NCI-H524 (cell line): Measurements from ENCODE around the gene VPS52.

Source experiments
- DNase-seq, 2 experiments: peaks; one replicate each; lab custom pipeline; 2025; lab: John Stamatoyannopoulos, UW

Gene VPS52, protein sequence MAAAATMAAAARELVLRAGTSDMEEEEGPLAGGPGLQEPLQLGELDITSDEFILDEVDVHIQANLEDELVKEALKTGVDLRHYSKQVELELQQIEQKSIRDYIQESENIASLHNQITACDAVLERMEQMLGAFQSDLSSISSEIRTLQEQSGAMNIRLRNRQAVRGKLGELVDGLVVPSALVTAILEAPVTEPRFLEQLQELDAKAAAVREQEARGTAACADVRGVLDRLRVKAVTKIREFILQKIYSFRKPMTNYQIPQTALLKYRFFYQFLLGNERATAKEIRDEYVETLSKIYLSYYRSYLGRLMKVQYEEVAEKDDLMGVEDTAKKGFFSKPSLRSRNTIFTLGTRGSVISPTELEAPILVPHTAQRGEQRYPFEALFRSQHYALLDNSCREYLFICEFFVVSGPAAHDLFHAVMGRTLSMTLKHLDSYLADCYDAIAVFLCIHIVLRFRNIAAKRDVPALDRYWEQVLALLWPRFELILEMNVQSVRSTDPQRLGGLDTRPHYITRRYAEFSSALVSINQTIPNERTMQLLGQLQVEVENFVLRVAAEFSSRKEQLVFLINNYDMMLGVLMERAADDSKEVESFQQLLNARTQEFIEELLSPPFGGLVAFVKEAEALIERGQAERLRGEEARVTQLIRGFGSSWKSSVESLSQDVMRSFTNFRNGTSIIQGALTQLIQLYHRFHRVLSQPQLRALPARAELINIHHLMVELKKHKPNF

DNA sequence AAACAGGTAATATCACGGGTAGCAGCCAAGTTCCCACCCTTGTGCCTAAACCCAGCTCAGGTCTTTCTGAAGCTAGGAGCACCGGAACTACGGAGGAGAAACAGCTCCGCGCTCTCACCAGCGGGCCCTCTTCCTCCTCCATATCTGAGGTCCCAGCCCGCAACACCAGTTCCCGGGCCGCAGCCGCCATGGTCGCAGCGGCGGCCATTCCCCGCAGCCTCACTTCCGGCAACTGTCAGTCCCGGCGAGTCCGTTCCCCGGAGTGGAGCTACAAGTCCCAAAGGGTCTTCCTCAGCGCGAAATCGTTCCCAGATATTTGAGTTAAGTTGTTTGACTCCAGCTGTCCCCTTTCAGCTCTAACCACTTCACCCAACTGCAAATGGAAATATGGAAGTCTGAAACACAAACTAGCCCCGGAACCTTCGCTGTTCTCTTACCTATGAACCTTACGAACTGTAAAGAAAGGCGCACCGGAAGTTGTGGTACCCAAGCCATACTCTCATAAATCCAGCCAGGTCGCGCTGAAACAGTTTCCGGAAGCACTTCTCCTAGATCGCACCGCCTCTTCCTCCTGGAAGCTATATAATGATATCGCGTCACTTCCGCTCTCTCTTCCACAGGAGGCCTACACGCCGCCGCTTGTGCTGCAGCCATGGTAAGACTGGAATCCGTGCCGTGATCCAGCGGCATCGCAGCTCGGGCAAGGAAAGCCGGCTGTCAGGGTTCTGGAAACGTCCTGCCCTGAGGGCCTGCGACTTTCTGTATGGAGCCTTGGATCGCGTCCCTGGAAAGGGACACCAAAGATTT lies at the start of gene VPS52, which contains the start of gene RPS18:
VPS52 (minus strand) TSS at position 409 of the 807 bp plus-strand sequence; CDS start at position 208, 201 bp downstream.
RPS18 (plus strand) TSS at position 608 of the 807 bp plus-strand sequence; CDS start at position 653, 45 bp downstream.
- DNase-seq, result peak; percentile 95 to 98

- no peak for DNase-seq
Measured at GRCh38 chr6:33321227-33321626, 49.6 kb upstream of the VPS52 start.

GRCh38 chr6:33320315-33321181 lies 48.9 kb upstream of the VPS52 start:
- no peak for DNase-seq

DNA sequence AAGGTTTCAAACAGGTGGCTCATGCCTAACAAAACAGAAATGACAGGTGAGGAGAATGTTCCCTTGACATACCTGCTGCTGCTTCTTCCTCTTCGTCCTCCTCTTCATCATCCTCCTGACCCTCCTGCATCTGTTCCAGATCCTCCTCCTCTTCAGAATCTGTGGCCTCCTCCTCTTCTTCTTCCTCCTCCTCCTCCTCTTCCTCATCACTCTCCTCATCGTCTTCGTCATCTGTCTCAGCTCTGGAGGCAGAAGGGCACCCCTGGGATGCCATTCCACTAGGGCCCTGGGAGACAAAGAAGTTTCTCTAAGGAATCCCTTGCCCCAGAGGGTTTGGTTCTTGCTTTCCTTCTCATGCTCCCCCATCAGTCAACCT lies 48.3 kb upstream of the VPS52 start:
- no peak for DNase-seq

DNA sequence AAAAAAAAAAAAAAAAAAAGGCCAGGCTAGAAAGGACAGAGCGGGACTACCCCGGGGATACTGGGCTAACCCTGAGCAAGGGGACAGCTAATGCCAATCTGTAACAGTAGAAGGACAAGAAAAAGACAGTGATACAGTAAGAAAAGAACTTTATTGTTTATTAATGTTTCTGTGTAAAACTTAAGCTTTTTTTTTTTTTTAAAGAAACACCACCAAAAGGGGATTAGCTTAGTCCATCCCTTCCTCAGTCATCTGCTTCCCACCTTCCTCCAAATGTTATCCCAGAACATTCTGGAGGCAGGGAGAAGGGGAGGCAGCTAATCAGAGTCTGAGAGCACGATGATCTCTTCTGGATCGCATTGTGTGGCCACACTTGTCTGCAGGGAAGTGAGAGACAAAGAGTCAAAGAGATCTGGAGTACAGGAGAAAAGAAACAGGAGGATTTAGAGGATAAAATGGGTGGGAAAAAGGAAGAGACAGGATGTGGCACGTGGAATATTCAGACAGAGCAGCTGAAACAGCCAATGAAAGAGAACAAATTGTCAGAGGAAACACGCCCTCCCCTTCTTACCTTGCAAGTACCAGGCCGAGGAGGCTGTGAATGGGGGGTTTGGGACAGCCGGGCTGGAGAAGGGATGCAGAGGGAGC lies 46.9 kb upstream of the VPS52 start:
- no peak for DNase-seq

GRCh38 chr6:33317669-33318425 lies 46.2 kb upstream of the VPS52 start, which contains the start of gene ZBTB22:
TSS of gene ZBTB22 (minus strand) at chr6:33317744. CDS start at chr6:33316916, 828 bp downstream.
- peak; percentile 96 to 98 for DNase-seq

GRCh38 chr6:33317419-33317668 lies 45.7 kb upstream of the VPS52 start:
- DNase-seq, result no peak

DNA sequence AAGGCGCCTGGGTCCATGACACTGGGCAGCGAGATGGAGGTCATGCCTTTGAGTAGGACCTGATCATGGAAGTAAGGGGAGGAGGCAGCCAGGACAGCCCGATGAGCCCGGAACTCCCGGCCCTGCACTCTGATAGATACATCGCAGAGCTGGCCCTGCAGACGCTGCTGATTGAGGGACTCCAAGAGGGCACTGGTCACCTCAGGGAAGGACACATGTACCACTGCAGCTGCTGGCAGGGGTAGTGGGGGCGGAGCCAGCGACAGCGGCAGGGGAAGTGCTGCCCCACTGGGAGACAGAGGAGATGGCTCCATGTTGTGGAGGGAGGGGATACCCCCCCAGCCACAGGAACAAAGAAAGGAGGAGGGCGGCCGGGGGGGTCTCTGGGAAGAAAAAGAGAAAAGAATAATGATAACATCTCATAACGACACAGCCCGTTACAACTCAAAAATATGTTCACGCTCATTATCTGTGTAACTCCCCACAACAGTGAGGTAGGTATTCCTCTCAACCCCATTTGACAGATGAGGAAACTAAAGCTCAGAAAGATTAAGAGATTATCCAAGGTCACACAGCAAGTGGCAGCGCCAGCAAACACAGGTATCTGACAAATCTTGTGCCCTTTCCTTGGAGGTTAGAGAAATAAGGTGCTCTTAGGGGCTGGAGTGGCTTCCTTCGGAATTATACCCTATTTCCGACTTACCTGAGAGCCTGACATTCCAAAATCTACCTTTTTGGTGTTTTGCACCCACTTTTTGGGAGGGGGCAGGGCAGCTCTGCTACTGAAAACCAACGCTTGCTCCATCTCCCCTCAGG lies 45.1 kb upstream of the VPS52 start:
- no peak for DNase-seq

DNA sequence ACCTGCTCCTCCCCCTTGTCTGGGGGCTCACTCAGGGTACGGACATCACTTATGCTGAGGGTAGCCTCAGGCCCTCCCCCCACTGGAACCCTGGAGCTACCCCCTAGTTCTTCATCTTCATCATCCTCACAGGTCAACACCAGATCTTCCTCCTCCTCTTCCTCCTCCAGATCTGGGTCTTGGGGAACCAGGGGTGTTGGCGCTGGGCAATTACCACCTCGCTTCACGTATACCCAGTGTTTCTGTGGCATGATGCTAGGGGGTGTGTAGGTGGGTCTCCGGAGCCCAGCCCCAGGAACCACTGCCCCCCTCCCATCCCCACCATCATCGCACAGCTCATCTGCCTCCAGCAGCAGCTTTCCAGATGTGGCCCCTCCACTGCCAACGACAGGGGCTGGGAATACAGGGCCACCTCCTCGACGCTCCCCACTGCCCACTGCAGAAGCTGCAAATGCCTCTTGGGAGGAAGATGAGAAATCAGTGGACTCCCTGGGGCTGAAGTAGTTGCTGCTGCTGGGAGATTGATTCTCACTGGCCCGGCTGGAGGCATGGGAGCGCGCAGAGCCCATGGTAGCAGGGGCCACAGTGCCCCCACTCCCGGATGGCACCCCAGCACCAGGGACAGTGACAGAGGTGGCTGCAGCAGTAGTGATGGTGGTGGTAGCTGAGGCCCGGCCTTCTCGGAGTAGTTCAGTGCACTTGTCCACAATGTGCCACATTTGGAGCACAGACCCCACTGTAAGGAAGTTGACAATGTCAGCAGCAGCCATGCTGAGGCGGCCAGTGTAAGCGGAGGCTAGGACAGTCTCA lies 44.3 kb upstream of the VPS52 start:
- no peak for DNase-seq

DNA sequence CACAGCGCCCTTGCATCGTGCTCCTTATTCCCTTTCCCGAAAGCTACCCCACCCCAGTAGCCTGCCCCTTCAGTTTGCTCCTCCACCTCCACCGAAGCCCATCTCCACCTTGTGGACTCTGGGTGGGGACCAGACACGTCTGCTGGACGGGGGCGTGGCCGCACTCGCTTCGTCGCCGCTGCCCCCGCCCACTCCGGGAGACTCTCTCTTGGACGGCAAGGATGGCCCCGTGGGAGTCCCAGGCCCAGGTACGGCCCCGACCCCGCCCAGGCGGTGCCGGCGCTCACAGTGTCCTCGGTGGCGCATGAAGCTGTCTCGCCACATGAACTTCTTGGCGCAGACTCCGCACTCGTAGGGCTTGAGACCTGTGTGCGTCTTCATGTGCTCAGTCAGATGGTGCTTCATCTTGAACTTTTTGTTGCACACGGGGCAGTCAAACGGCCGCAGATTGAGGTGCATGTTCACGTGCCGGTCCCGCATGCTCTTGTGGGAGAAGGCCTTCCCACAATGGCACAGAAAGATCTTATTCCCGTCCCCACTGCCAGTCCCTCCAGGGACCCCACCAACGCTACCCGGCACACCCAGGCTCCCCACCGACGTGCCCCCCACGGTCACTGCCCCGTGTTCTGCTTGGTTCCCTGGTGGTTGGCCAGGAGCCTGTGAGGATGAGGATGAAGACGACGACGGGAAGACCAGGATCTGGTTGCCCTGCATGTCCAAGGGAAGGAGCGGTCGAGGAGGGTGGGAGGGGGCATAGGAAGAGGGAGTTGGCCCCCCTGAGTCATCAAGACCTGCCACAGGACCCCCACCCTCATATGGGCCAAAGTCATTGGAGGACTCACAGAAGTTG lies 43.5 kb upstream of the VPS52 start:
- DNase-seq, result no peak

DNA sequence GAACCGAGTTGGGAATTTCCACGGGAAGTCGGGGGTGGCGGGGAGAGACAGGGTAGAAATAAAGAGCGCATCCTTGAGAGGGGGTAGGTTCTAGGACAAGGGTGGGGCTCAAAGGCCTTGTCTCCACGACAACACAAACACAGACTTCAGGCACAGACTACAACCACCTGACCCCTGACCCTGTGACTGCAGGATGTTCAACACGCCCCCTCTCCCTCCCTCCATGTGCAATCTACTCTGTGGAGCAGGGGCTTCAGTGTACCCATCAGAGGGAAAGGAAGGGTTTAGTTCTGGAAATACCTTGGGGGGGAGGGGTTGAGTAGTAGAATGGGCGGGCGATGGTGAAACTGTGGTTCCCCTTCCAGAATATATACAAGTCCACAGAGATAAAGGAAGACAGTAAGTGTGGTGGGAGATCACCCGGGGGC lies 42.9 kb upstream of the VPS52 start:
- DNase-seq, result no peak

GRCh38 chr6:33313709-33314514 lies 42.2 kb upstream of the VPS52 start, which contains the start of gene TAPBP:
TSS of gene TAPBP (minus strand) at chr6:33314078. CDS start at chr6:33314041, 37 bp downstream.
- DNase-seq, result peak in 1 of 2 experiments; percentile 18

- DNase-seq, result peak in 1 of 2 experiments; percentile 40
Measured at GRCh38 chr6:33313105-33313708, 41.5 kb upstream of the VPS52 start.

DNA sequence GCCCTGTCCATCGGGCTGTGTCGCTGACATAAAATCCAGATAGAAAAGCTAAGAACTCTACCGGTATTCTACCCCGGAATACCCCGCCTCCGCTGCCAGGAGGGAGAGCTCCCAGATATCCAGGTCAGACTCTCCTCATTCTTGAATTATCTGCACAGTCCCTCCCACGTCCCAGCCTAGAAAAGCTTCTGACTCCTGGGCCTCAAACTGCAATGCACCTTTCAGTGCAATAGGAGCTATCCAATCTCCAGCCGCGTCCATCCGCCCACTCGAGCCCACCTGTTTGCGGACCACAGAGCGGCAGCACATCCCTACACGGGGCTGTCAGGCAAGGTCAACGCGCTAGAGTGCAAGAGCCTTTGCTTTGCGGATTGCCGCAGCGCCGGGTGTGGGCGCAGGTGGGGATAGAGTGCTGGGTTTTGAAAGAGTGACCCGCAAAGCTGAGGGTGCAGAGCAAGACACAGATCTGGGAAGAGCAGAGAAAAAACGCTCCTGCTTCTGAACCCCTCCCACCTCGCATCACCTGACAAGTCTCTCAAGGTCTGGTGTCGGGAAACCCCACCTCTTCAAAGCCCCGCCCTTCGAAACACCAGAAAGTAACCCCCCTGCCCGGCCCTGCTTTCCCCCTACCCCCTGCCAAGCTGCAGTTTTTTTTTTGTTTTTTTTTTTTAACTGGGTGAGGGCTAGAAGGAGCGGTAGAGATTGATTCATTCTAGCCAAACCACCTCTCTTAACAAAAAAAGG lies 40.9 kb upstream of the VPS52 start:
- DNase-seq, result peak; percentile 30 to 64

DNA sequence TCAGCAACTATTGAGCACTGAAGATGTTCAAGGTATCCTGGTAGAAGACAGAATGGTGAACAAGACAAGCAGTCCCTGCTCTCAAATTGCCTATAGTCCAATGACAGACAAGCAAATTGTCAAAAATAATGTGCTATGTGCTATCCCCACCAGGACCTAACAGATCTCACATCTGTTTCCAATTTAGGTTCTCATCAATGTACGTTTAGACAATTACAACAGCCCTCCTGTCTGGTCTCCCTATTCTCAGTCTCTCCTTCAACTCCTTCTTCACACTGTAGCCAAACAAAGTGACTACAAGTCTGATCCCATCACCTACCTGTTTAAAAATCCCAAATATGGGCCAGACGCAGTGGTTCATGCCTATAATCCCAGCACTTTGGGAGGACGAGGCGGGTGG lies 34.7 kb upstream of the VPS52 start:
- no peak for DNase-seq
